GF-D8 (cell line): ENCODE measurements around the gene TBL1XR1.

Experiments used
- DNase-seq: peaks from one replicate; lab custom pipeline; 2025; lab: John Stamatoyannopoulos, UW

TBL1XR1 gene

GRCh38 chr3:177109688-177110330, 87.5 kb downstream of the TBL1XR1 start:
- DNase-seq: no peak

GRCh38 chr3:177108648-177109047, 88.6 kb downstream of the TBL1XR1 start:
- no peak for DNase-seq

GRCh38 chr3:177107461-177108239, 89.6 kb downstream of the TBL1XR1 start:
- DNase-seq: no peak

GRCh38 chr3:177106594-177106993, 90.7 kb downstream of the TBL1XR1 start:
- no peak for DNase-seq

- no peak for DNase-seq
These were observed 91.1 kb downstream of the TBL1XR1 start for GRCh38 chr3:177106184-177106583.

- DNase-seq: no peak
These were observed 91.7 kb downstream of the TBL1XR1 start for GRCh38 chr3:177105623-177106022.

- no peak for DNase-seq
These were observed 92.8 kb downstream of the TBL1XR1 start for GRCh38 chr3:177104299-177104992.

GRCh38 chr3:177102553-177102952, 94.7 kb downstream of the TBL1XR1 start:
- DNase-seq: no peak

GRCh38 chr3:177098551-177098950, 98.7 kb downstream of the TBL1XR1 start:
- DNase-seq: no peak

GRCh38 chr3:177096615-177097014, 100.7 kb downstream of the TBL1XR1 start:
- DNase-seq: no peak

- no peak for DNase-seq
These were observed 103.3 kb downstream of the TBL1XR1 start for GRCh38 chr3:177093966-177094365.

GRCh38 chr3:177089901-177090300, 107.4 kb downstream of the TBL1XR1 start:
- no peak for DNase-seq

- no peak for DNase-seq
These were observed 108.2 kb downstream of the TBL1XR1 start for GRCh38 chr3:177089110-177089509.

- DNase-seq: no peak
These were observed 111.5 kb downstream of the TBL1XR1 start for GRCh38 chr3:177085794-177086193.

- no peak for DNase-seq
These were observed 112.7 kb downstream of the TBL1XR1 start for GRCh38 chr3:177084616-177085015.

- DNase-seq: no peak
These were observed 117.2 kb downstream of the TBL1XR1 start for GRCh38 chr3:177080122-177080521.

- DNase-seq: no peak
These were observed 117.6 kb downstream of the TBL1XR1 start for GRCh38 chr3:177079684-177080083.

GRCh38 chr3:177071496-177072156, 125.7 kb downstream of the TBL1XR1 start:
- no peak for DNase-seq

- DNase-seq: no peak
These were observed 127.6 kb downstream of the TBL1XR1 start for GRCh38 chr3:177069514-177070329.

GRCh38 chr3:177068967-177069366, 128.3 kb downstream of the TBL1XR1 start:
- DNase-seq: no peak

- DNase-seq: no peak
These were observed 131.2 kb downstream of the TBL1XR1 start for GRCh38 chr3:177066068-177066467.
